Measurements from ENCODE around the gene CCT7. TPM values are rescaled to one million over a fixed set of nuclear protein-coding genes. Genes with fewer than 3 reads are reported as not detected.

CCT7 gene
- total RNA-seq, 1 donor from 2014 or later: 192 TPM

DNA sequence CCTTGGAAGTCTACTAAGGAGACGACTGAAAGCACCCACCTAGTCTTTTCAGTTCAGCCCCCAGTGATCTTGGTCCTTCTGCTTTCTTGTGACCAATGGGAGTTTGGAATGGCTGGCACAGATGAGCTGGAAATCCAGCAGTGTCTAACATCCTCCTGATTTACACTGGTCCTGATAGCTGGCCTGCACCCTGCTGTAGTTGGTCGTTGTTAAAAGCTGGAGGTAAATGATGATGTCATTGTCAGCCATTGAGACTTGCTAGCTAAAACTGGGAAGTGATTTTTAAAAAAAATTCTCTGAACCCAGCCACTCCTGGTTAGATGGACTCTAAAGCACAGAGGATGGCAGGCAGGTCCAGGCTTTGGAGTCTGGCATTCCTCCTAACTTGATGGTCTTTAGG lies 19.3 kb downstream of the CCT7 start:
- Mint-ChIP-seq H3K27me3 (ENCODE audit: low read depth) (no peaks in the 10 kb centered on the region), H3K36me3 (ENCODE audit: low read depth) (peaks cover 29% of the 10 kb centered on the region), H3K9me3 (ENCODE audit: low read depth) (no peaks in the 10 kb centered on the region), H3K4me3 (ENCODE audit: unreplicated experiment) (no peak overlapping the region), H3K4me1 (ENCODE audit: low read depth) (no peaks in the 10 kb centered on the region), H3K27ac (ENCODE audit: unreplicated experiment) (no peak overlapping the region)
- TF ChIP-seq, protein P1, sequence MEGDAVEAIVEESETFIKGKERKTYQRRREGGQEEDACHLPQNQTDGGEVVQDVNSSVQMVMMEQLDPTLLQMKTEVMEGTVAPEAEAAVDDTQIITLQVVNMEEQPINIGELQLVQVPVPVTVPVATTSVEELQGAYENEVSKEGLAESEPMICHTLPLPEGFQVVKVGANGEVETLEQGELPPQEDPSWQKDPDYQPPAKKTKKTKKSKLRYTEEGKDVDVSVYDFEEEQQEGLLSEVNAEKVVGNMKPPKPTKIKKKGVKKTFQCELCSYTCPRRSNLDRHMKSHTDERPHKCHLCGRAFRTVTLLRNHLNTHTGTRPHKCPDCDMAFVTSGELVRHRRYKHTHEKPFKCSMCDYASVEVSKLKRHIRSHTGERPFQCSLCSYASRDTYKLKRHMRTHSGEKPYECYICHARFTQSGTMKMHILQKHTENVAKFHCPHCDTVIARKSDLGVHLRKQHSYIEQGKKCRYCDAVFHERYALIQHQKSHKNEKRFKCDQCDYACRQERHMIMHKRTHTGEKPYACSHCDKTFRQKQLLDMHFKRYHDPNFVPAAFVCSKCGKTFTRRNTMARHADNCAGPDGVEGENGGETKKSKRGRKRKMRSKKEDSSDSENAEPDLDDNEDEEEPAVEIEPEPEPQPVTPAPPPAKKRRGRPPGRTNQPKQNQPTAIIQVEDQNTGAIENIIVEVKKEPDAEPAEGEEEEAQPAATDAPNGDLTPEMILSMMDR (IDR thresholded peaks at IDR 0.05): no peak
- DNase-seq (ENCODE audit: low spot score): no peak

DNA sequence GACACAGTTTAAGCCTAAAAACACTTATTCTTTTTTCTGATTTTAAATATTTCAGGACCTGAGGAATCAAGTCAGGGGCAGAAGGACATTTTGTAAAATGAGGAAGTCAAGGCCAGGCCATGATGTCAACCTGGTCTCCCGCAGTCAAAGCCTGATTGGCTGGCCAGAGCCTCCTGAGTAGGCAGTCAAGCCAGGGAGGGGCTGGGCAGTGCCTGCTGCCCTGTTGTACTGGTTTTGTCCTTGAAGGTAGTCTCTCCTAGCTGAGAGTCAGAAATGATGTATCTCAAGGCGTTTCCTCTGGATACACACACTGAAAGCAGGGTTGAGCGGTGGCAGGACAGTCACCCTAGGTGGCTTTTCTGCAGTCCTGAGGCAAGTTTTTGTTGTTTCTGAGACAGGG lies 19.8 kb downstream of the CCT7 start:
- H3K4me1 Mint-ChIP-seq (ENCODE audit: low read depth): no peaks in the 10 kb centered on the region
- peaks cover 27% of the 10 kb centered on the region for H3K36me3 Mint-ChIP-seq (ENCODE audit: low read depth)
- DNase-seq (ENCODE audit: low spot score): no peak
- TF ChIP-seq, protein P1 (IDR thresholded peaks at IDR 0.05): no peak
- no peaks in the 10 kb centered on the region for H3K27me3 Mint-ChIP-seq (ENCODE audit: low read depth)
- no peak overlapping the region for H3K27ac Mint-ChIP-seq (ENCODE audit: unreplicated experiment)
- no peak overlapping the region for H3K4me3 Mint-ChIP-seq (ENCODE audit: unreplicated experiment)
- no peaks in the 10 kb centered on the region for H3K9me3 Mint-ChIP-seq (ENCODE audit: low read depth)

DNA sequence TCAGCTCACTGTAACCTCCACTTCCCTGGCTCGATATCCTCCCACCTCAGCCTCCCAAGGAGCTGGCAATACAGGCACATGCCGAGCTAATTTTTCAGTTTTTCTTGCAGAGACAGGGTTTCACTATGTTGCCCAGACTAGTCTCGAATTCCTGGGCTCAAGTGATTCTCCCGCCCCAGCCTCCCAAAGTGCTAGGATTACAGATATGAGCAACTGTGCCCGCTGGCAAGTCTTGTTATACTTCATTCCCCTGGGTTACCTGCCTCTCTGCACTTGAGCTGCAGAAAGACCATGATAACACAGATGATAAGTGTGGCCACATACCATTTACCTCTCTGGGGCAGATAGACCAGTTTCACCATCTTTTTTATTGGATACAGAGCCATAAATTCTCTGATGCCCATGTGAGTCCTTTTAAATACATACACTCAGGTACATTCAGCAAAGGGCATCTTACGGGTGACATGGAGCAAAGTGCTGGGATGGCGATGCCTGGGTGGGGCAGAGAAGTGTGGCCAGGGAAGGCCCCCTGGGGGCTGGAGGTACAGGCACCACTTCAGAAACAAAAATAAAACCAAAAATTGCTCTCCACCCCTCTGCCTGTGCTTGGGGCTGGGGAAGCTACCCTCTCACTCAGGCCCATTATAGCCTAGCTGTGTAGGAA lies 20.4 kb downstream of the CCT7 start:
- H3K4me1 Mint-ChIP-seq (ENCODE audit: low read depth): no peaks in the 10 kb centered on the region
- DNase-seq (ENCODE audit: low spot score): no peak
- H3K36me3 Mint-ChIP-seq (ENCODE audit: low read depth): peaks cover 24% of the 10 kb centered on the region
- no peaks in the 10 kb centered on the region for H3K9me3 Mint-ChIP-seq (ENCODE audit: low read depth)
- TF ChIP-seq, protein P1 (IDR thresholded peaks at IDR 0.05): no peak
- no peak overlapping the region for H3K27ac Mint-ChIP-seq (ENCODE audit: unreplicated experiment)
- no peak overlapping the region for H3K4me3 Mint-ChIP-seq (ENCODE audit: unreplicated experiment)
- H3K27me3 Mint-ChIP-seq (ENCODE audit: low read depth): no peaks in the 10 kb centered on the region

DNA sequence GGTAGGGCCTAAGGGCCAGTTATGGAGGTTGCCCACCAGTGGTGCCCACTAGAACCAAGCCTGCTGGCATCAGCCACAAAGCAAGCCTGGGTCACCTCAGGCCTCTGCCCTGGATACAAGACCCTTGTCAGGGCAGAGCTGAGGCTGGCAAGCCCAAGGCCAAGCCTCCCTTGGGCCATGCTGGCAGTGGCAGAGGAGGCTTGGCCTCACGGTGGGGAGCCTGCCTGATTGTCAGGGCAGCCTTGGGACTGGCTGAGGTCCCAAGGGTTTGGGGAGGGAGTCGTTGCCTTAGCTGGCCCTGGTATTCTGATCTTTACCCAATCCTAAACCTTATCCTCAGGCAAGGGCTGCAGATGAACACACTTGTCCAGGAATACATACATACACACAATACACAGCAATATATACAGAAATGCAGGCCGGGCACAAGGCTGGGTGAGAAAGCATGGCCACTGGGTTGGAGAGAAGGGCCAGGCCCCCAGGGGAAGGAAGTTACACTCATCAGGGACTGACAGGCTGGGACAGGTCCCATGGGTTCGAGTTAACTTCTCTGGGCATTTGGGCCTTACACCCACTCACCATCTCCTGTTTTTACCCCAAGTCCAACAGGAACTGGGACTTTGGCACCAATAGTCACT lies 21.0 kb downstream of the CCT7 start:
- Mint-ChIP-seq H3K27ac (ENCODE audit: unreplicated experiment) (no peak overlapping the region), H3K27me3 (ENCODE audit: low read depth) (no peaks in the 10 kb centered on the region)
- DNase-seq (ENCODE audit: low spot score): no peak

DNA sequence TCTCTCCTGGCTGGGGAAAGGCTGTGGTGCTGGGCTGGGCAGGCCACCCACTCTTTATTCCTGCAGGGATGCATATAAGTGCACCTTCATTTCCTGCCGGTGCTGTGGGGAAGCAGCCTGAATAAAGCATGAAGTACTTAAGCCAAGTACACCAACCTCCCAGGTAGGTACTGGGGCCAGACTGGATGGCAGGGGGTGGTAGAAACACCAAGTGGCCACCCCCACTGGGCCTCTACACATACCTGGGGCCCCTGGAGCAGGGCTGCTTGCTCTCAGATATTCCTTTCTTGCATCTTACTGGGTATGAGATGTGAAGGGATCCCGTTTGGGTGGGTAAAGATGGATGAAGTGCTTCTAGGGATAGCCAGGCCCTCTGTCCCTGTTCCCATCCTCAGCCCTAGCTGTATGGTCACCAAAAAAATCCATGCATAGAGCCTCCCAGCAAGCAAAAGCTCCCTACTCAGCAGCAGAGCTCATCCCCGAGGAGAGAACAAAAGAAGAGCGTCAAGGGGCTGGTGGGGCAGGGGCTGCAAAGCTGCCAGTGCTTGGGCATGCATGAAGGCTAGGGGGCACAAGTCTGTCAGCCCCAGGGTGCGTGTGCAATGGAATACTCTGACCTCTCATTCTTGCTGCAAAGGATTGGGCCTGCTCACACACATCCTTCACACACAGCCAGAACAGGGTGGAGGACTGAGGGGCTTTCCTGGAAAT lies 22.0 kb downstream of the CCT7 start:
- no peaks in the 10 kb centered on the region for H3K27me3 Mint-ChIP-seq (ENCODE audit: low read depth)
- no peak for DNase-seq (ENCODE audit: low spot score)
- H3K4me3 Mint-ChIP-seq (ENCODE audit: unreplicated experiment): no peak overlapping the region
- no peaks in the 10 kb centered on the region for H3K4me1 Mint-ChIP-seq (ENCODE audit: low read depth)
- TF ChIP-seq, protein P1 (IDR thresholded peaks at IDR 0.05): no peak
- no peaks in the 10 kb centered on the region for H3K9me3 Mint-ChIP-seq (ENCODE audit: low read depth)
- H3K27ac Mint-ChIP-seq (ENCODE audit: unreplicated experiment): no peak overlapping the region
- peaks cover 10% of the 10 kb centered on the region for H3K36me3 Mint-ChIP-seq (ENCODE audit: low read depth)

More for the DNA sequence above, 21.0 kb downstream of the CCT7 start:
- Mint-ChIP-seq H3K4me1 (ENCODE audit: low read depth) (no peaks in the 10 kb centered on the region), H3K9me3 (ENCODE audit: low read depth) (no peaks in the 10 kb centered on the region), H3K4me3 (ENCODE audit: unreplicated experiment) (no peak overlapping the region), H3K36me3 (ENCODE audit: low read depth) (peaks cover 17% of the 10 kb centered on the region)
- TF ChIP-seq, protein P1 (IDR thresholded peaks at IDR 0.05): no peak

Measured in chondrocyte (in vitro differentiated cells).